Liver (tissue), 9 donors: ENCODE measurements around the gene DYNC1H1. TPM values are rescaled to one million over a fixed set of nuclear protein-coding genes. Genes with fewer than 3 reads are reported as not detected.

Source experiments
- DNase-seq: peaks from one replicate; pipeline ENCODE4 v3.0.0-alpha.2; 2017; ENCODE audit warnings: low spot score
- H3K27ac ChIP-seq, 2 donors: one replicate each; pipeline ENCODE4 v1.7.0; 2013; ENCODE audit warnings: inconsistent platforms in 2 of 2, low read length in 2 of 2, control low read depth in 1 of 2, low read depth in 1 of 2, mild to moderate bottlenecking in 1 of 2
- H3K27me3 ChIP-seq, 4 donors: one replicate each; pipeline versions ENCODE4 v1.6.1 to v1.7.0; 2013; ENCODE audit warnings: low read length in 3 of 4, inconsistent platforms in 1 of 4, mild to moderate bottlenecking in 1 of 4, moderate library complexity in 1 of 4; ENCODE audit not compliant: control insufficient read depth in 4 of 4, insufficient read depth in 4 of 4
- H3K36me3 ChIP-seq, 4 donors: one replicate each; pipeline versions ENCODE4 v1.6.1 to v1.7.0; 2013; ENCODE audit warnings: low read length in 3 of 4, mild to moderate bottlenecking in 3 of 4, low read depth in 1 of 4, moderate library complexity in 1 of 4; ENCODE audit not compliant: control insufficient read depth in 4 of 4, insufficient read depth in 3 of 4
- H3K4me1 ChIP-seq, 4 donors: one replicate each; pipeline versions ENCODE4 v1.6.1 to v1.7.0; 2013; ENCODE audit warnings: low read length in 3 of 4, mild to moderate bottlenecking in 3 of 4, moderate library complexity in 1 of 4; ENCODE audit not compliant: control insufficient read depth in 4 of 4, insufficient read depth in 4 of 4
- H3K4me3 ChIP-seq, 3 donors: one replicate each; pipeline versions ENCODE4 v1.6.1 to v1.7.0; 2013; ENCODE audit warnings: low read length in 3 of 3, control low read depth in 1 of 3, low read depth in 1 of 3, mild to moderate bottlenecking in 1 of 3
- H3K9ac ChIP-seq, 2 donors: one replicate each; pipeline ENCODE4 v1.7.0; 2013; ENCODE audit warnings: low read length in 2 of 2, mild to moderate bottlenecking in 2 of 2, moderate library complexity in 2 of 2, control low read depth in 1 of 2, low read depth in 1 of 2
- H3K9me3 ChIP-seq, 4 donors: one replicate each; pipeline versions ENCODE4 v1.6.1 to v1.7.0; 2013; ENCODE audit warnings: low read length in 3 of 4; ENCODE audit not compliant: control insufficient read depth in 4 of 4
- EGR1 ChIP-seq, 2 donors: IDR thresholded peaks; 2 replicates each; pipeline ENCODE4 v1.6.1; 2016 to 2018; ENCODE audit warnings: antibody characterized with exemption in 2 of 2, low read depth in 2 of 2
- FOXA1 ChIP-seq: IDR thresholded peaks from 2 replicates; pipeline ENCODE4 v1.6.1; 2016; ENCODE audit warnings: antibody characterized with exemption
- FOXA2 ChIP-seq: IDR thresholded peaks from 2 replicates; pipeline ENCODE4 v1.6.1; 2016; ENCODE audit warnings: antibody characterized with exemption
- GABPA ChIP-seq, 2 donors: IDR thresholded peaks in 1 of 2; conservative IDR thresholded peaks in 1 of 2; 2 replicates each; pipeline ENCODE4 v1.6.1; 2016; ENCODE audit warnings: antibody characterized with exemption in 2 of 2, mild to moderate bottlenecking in 1 of 2, moderate library complexity in 1 of 2
- HNF4G ChIP-seq: IDR thresholded peaks from 2 replicates; pipeline ENCODE4 v1.6.1; 2016; ENCODE audit warnings: antibody characterized with exemption
- JUND ChIP-seq, 2 donors: IDR thresholded peaks; 2 replicates each; pipeline ENCODE4 v1.6.1; 2016; ENCODE audit warnings: antibody characterized with exemption in 2 of 2
- NR2F2 ChIP-seq: IDR thresholded peaks from 2 replicates; pipeline ENCODE4 v1.6.1; 2016; ENCODE audit warnings: antibody characterized with exemption
- RAD21 ChIP-seq, 2 donors: IDR thresholded peaks; 2 replicates each; pipeline ENCODE4 v1.6.1; 2016; ENCODE audit warnings: antibody characterized with exemption in 2 of 2, mild to moderate bottlenecking in 2 of 2
- REST ChIP-seq: IDR thresholded peaks from 2 replicates; pipeline ENCODE4 v1.6.1; 2016; ENCODE audit warnings: antibody characterized with exemption, mild to moderate bottlenecking
- RXRA ChIP-seq, 2 donors: IDR thresholded peaks; 2 replicates each; pipeline ENCODE4 v1.6.1; 2017 to 2018; ENCODE audit warnings: antibody characterized with exemption in 2 of 2, mild to moderate bottlenecking in 1 of 2
- SP1 ChIP-seq: IDR thresholded peaks from 2 replicates; pipeline ENCODE4 v1.6.1; 2018; ENCODE audit warnings: antibody characterized with exemption, mild to moderate bottlenecking
- TAF1 ChIP-seq: conservative IDR thresholded peaks from 2 replicates; pipeline ENCODE4 v1.6.1; 2016; ENCODE audit warnings: antibody characterized with exemption, mild to moderate bottlenecking
- YY1 ChIP-seq: IDR thresholded peaks from 2 replicates; pipeline ENCODE4 v1.6.1; 2016; ENCODE audit warnings: antibody characterized with exemption, mild to moderate bottlenecking
- WGBS: extraction: QIAGEN DNeasy Blood & Tissue Kit; methylation state at CpG from one replicate; pipeline ENCODE4 v1.1.7; 2013; 5-methylcytosine and 5-hydroxymethylcytosine counted together
- polyA plus RNA-seq, 2 donors: library from polyadenylated mRNA; stranded (reverse) in 1 of 2; unstranded in 1 of 2; fragments of 200-250 nt in 1 of 2; fragments of >200 nt in 1 of 2; fragmentation: Nextera tagmentation in 1 of 2; extraction: Ambion mirVana in 1 of 2; gene quantifications; one replicate each; pipeline versions ENCODE4 v1.2.1 to v1.2.3, GENCODE V29; 2013 to 2015
- total RNA-seq, 2 donors: library from RNA; depleted of rRNA; stranded (reverse); fragments of >200 nt; gene quantifications; one replicate each; pipeline ENCODE4 v1.2.3, GENCODE V29; 2014
- TF ChIP-seq, protein P1 (sequence below): IDR thresholded peaks from 2 replicates; pipeline ENCODE4 v1.6.1; 2016; ENCODE audit warnings: antibody characterized with exemption
- TF ChIP-seq, protein P2 (sequence below): IDR thresholded peaks from 2 replicates; pipeline ENCODE4 v1.6.1; 2016; ENCODE audit warnings: antibody characterized with exemption
- TF ChIP-seq, protein P3 (sequence below): fragments of 150-350 bp; IDR thresholded peaks from 2 replicates; pipeline ENCODE4 v1.5.1; 2017; ENCODE audit warnings: improper control_type of control experiment, low read depth, low read length; ENCODE audit not compliant: missing input control
- donor health status: healthy.
- donor health status: healthy.
- donor health status: healthy.
- donor health status: healthy.
- donor health status: healthy.

Gene DYNC1H1
- total and polyA plus RNA-seq, 4 donors: 50.3 to 201 (median 82.6) TPM

- H3K27me3 ChIP-seq: no peaks in the 10 kb centered on the region
- H3K27ac ChIP-seq: no peak overlapping the region
- H3K4me1 ChIP-seq: no peaks in the 10 kb centered on the region
- H3K9me3 ChIP-seq: no peaks in the 10 kb centered on the region
- WGBS: 98% methylated on average over 7 of the region's 7 CpGs
- TF ChIP-seq FOXA1 (no peak), JUND (IDR thresholded peaks at IDR 0.05) (no peak), REST (no peak), NR2F2 (no peak), RAD21 (IDR thresholded peaks at IDR 0.05) (no peak), FOXA2 (no peak)
- TF ChIP-seq, protein P1, sequence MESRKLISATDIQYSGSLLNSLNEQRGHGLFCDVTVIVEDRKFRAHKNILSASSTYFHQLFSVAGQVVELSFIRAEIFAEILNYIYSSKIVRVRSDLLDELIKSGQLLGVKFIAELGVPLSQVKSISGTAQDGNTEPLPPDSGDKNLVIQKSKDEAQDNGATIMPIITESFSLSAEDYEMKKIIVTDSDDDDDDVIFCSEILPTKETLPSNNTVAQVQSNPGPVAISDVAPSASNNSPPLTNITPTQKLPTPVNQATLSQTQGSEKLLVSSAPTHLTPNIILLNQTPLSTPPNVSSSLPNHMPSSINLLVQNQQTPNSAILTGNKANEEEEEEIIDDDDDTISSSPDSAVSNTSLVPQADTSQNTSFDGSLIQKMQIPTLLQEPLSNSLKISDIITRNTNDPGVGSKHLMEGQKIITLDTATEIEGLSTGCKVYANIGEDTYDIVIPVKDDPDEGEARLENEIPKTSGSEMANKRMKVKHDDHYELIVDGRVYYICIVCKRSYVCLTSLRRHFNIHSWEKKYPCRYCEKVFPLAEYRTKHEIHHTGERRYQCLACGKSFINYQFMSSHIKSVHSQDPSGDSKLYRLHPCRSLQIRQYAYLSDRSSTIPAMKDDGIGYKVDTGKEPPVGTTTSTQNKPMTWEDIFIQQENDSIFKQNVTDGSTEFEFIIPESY: no peak
- no peak overlapping the region for H3K9ac ChIP-seq
- peaks cover 30 to 98% (median 92%) of the 10 kb centered on the region in 4 donors for H3K36me3 ChIP-seq
- no peak for DNase-seq
- H3K4me3 ChIP-seq: no peak overlapping the region
These were observed 48.0 kb downstream of the DYNC1H1 start for GRCh38 chr14:102012336-102012735.

DNA sequence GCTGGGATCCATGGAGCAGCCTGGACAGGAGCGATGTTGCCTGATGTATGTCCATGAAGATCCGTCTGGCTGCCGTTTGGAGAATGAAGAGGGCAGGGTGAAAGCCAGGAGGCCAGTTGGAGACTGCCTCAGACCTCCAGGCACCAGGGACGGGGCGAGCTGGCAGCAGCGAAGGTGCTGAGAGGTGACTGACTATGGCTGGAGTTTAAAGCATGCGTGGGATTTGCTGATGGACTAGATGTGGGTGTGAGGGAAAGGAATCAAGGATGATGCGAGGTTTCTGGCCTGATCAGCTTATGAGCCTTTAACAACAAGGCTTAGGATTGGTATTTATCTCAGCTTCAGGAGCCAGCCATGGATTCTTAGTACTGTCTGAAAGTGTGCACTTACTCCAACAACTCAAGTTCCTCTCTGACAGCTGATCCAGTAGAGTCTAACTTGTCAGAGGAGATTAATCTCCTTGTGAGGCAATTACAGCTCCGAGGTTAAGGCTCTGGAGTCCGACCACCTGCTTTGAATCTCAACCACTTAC is 49.4 kb downstream of the DYNC1H1 start:
- Histone ChIP-seq H3K4me1 (no peaks in the 10 kb centered on the region), H3K27me3 (no peaks in the 10 kb centered on the region), H3K9ac (no peak overlapping the region), H3K4me3 (no peak overlapping the region), H3K9me3 (no peaks in the 10 kb centered on the region), H3K36me3 (peaks cover 34 to 94% (median 89%) of the 10 kb centered on the region in 4 donors), H3K27ac (no peak overlapping the region)
- 97% methylated on average over 10 of the region's 10 CpGs for WGBS
- TF ChIP-seq GABPA (IDR thresholded peaks at IDR 0.05 in 1 of 2, conservative IDR thresholded peaks at IDR 0.05 in 1 of 2): no peak
- TF ChIP-seq HNF4G: no peak
- TF ChIP-seq, protein P1: no peak
- no peak for TF ChIP-seq NR2F2
- TF ChIP-seq JUND (IDR thresholded peaks at IDR 0.05): no peak
- TF ChIP-seq, protein P2, sequence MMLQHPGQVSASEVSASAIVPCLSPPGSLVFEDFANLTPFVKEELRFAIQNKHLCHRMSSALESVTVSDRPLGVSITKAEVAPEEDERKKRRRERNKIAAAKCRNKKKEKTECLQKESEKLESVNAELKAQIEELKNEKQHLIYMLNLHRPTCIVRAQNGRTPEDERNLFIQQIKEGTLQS: no peak
- TF ChIP-seq, protein P3, sequence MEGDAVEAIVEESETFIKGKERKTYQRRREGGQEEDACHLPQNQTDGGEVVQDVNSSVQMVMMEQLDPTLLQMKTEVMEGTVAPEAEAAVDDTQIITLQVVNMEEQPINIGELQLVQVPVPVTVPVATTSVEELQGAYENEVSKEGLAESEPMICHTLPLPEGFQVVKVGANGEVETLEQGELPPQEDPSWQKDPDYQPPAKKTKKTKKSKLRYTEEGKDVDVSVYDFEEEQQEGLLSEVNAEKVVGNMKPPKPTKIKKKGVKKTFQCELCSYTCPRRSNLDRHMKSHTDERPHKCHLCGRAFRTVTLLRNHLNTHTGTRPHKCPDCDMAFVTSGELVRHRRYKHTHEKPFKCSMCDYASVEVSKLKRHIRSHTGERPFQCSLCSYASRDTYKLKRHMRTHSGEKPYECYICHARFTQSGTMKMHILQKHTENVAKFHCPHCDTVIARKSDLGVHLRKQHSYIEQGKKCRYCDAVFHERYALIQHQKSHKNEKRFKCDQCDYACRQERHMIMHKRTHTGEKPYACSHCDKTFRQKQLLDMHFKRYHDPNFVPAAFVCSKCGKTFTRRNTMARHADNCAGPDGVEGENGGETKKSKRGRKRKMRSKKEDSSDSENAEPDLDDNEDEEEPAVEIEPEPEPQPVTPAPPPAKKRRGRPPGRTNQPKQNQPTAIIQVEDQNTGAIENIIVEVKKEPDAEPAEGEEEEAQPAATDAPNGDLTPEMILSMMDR: no peak
- TF ChIP-seq FOXA2: no peak
- no peak for TF ChIP-seq FOXA1
- no peak for TF ChIP-seq EGR1 (IDR thresholded peaks at IDR 0.05; ENCODE audit: low read depth in 2 of 2)
- TF ChIP-seq SP1: no peak
- TF ChIP-seq REST: no peak
- no peak for TF ChIP-seq RXRA (IDR thresholded peaks at IDR 0.05)
- no peak for TF ChIP-seq YY1
- no peak for TF ChIP-seq TAF1
- DNase-seq: no peak
